NCI-H748 treated with DMSO at 0.1 percent for 48 hours (cell line): ENCODE data around the gene PGAP3.

Experiments used
- DNase-seq: peaks from one replicate; lab custom pipeline; 2025; lab: John Stamatoyannopoulos, UW

PGAP3 gene

GRCh38 chr17:39660397-39661385, 27.2 kb downstream of the PGAP3 start:
- no peak for DNase-seq

GRCh38 chr17:39660011-39660360, 27.9 kb downstream of the PGAP3 start:
- no peak for DNase-seq

- DNase-seq = no peak
Measured at GRCh38 chr17:39659279-39660010, 28.4 kb downstream of the PGAP3 start.

- DNase-seq = no peak
Measured at GRCh38 chr17:39658760-39659159, 29.1 kb downstream of the PGAP3 start.

- no peak for DNase-seq
Measured at GRCh38 chr17:39658346-39658745, 29.5 kb downstream of the PGAP3 start.

GRCh38 chr17:39655105-39655504, 32.8 kb downstream of the PGAP3 start:
- DNase-seq = no peak

DNA sequence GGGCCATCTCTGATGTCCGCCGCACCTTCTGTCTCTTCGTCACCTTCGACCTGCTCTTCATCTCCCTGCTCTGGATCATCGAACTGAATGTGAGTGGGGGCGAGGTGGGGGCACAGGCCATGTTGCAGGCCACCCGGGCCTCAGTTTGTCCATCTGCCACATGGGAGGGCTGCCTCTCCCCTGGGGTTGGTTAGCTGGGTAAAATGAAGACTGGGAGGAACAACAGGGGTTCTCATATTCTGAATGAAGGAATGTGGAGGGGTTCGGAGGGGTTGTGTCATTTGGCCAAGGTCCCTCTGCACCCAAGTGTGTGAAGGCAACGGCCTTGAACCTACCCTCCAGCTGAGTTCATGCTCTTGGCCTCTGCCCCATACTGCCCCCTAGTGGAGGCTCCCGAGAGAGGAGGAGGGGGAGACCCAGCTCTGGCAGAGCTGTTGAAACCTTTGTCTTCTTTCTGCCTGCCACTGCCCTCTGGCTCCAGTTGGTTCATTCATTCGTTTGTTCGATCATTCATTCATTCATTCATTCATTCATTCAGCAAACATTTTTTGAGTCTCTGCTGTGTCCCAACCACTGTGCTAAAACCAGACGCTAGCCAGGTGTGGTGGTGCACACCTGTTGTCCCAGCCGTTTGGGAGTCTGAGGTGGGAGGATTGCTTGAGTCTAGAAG, 34.1 kb downstream of the PGAP3 start:
- no peak for DNase-seq

DNA sequence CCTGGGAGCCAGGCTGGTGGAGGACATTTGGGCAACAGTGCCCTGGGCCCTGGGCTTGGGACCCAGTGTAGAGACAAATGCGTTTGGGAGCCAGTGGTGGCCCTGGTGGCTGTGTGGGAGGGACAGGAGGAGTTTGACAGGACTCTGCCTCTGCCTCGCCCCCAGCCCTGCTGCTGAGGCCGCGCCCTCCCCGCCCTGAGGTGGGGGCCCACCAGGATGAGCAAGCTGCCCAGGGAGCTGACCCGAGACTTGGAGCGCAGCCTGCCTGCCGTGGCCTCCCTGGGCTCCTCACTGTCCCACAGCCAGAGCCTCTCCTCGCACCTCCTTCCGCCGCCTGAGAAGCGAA, 34.6 kb downstream of the PGAP3 start:
- DNase-seq = no peak

- DNase-seq = no peak
Measured at GRCh38 chr17:39652587-39653315, 35.1 kb downstream of the PGAP3 start.

DNA sequence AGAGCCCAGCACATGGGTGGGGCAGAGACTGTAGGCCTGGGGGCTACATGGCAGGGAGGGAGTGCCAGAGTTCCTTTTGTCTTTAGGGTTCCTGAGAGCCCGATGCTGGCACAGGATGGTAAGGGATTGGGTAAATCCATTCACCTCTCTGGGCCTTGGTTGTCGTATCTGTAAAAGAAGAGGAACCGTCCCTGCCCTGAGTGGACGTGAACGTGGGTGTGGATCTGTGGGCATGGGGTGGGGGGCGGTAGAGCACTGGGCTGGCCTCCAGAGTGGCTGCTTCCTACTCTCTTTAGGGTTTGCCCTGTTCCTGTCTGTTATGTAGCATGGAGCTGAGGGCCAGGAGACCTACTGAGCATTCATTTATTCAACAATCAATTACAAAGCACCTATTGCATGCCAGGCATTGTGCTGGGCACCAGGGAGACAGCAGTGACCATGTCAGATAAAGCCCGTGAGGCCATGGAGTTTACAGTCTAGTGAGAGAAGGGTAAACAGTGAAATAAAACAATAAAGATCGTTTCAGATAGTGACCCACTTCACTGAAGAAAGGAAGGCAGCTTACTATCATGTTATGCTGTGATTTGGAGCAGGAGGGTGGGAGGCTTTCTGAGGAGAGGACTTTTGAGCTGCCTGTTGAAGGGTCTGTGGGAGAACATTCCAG, 35.8 kb downstream of the PGAP3 start:
- DNase-seq = no peak

GRCh38 chr17:39650121-39650579, 37.7 kb downstream of the PGAP3 start:
- DNase-seq = no peak

GRCh38 chr17:39648616-39649366, 39.1 kb downstream of the PGAP3 start:
- DNase-seq = no peak

GRCh38 chr17:39647256-39647655, 40.6 kb downstream of the PGAP3 start:
- no peak for DNase-seq

DNA sequence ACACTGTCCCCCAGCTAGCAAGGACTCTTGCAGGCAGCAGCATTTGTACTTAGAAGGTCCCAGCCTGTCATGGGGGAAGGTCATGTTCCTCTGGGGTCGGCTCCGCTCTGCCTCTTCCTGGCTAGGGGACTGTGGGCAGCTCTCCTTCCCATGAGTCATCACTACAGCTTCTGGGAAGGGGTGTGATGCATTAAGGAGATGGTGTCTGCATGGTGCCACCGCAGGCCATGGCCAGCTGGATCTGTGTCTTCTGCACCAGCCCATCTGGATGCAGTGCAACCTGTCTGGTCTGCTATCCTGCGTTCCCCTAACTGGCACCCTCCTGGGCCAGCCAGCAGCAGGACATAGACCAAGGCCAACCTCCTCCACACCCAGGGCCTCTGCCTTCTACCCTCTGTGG, 44.6 kb downstream of the PGAP3 start:
- no peak for DNase-seq

GRCh38 chr17:39642291-39643074, 45.4 kb downstream of the PGAP3 start:
- no peak for DNase-seq

DNA sequence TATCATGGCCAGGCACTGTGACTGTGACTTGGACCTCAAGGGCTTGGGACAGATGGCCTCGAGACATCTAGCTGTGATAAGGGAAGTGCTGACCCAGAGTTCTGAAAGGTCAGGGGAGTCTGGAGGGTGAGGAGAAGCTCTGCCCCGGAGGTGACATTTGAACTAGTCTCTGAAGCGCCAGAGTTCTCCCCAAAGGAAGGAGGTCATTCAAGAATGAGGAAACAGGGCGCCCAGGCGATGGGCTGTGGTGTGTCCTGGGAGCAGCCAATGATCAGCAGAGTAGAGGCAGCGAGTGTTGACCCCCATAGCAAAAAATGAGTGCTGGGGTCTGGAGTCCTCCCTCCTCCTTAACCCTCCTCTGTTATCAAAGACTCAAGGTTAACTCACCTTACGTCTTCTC, 46.0 kb downstream of the PGAP3 start:
- no peak for DNase-seq

DNA sequence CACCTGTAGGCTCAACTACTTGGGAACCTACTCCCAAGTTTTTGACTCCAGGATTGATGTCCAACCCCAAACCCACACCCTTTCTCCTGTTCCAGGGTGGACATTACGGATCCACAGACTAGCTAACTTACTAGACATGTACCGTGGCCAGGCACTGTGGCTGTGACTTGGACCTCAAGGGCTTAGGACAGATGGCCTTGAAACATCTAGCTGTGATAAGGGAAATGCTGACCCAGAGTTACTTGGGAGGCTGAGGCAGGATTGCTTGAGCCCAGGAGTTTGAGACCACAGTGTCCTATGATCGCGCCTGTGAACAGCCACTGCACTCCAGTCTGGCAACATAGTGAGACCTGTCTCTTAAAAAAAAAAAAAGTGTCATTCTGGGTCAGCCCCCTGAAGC, 46.8 kb downstream of the PGAP3 start:
- DNase-seq = no peak

DNA sequence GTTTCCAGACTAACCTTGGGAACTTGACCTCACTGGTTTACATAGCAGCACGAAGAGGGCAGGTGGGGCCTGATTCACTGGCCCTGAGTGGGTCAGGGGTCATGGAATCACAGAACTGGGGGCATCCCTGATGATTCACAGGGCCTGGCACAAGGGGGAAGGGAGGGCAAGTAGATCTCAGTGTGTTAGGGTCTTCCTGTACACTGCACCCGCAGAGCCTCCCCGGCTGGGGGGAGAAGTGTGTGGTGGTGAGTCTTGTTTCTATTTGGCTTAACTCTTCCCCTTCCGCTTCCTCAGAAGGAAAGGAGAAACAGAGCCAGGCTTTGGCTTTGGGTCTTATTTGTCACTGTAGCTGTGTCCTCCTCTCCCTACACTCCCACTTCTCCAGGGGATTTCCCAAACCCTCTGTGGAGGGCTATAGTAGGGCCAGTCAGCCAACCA, 47.2 kb downstream of the PGAP3 start:
- DNase-seq = no peak

GRCh38 chr17:39639566-39640458, 48.0 kb downstream of the PGAP3 start:
- DNase-seq = no peak
